GM23338 (cell line): Measurements from ENCODE around the gene SLC25A34. TPM values are rescaled to one million over a fixed set of nuclear protein-coding genes. Genes with fewer than 3 reads are reported as not detected.
A peak's percentile ranks its signal among the peaks of the same experiment; 100 is the strongest.

Experiments
- ATAC-seq: fragments of 200-7000 bp; cut with Tn5 transposase; 3 replicates; pipeline ENCODE4 v1.9.1; 2020
- DNase-seq: peaks from one replicate; pipeline ENCODE4 v3.0.0-alpha.2; 2015; ENCODE audit warnings: low spot score
- H2AFZ ChIP-seq: fragments of 200-600 bp; sonication (generic); 2 replicates; pipeline ENCODE4 v1.8.0; 2016; ENCODE audit warnings: antibody characterized with exemption, mild to moderate bottlenecking, moderate library complexity
- H3F3A ChIP-seq: fragments of 200-600 bp; sonication (generic); replicated peaks from 2 replicates; pipeline ENCODE4 v1.8.0; 2017; ENCODE audit warnings: antibody characterized with exemption, mixed run types, low read depth
- H3K27ac ChIP-seq: fragments of 200-600 bp; sonication (generic); 2 replicates; pipeline ENCODE4 v1.6.1; 2016; ENCODE audit warnings: low read depth
- H3K27me3 ChIP-seq: fragments of 200-600 bp; sonication (generic); 2 replicates; pipeline ENCODE4 v1.8.0; 2016; ENCODE audit warnings: mild to moderate bottlenecking, mixed run types, moderate library complexity; ENCODE audit not compliant: insufficient read depth
- H3K36me3 ChIP-seq: fragments of 200-600 bp; sonication (generic); 2 replicates; pipeline ENCODE4 v1.8.0; 2016; ENCODE audit warnings: mild to moderate bottlenecking; ENCODE audit not compliant: insufficient read depth
- H3K4me1 ChIP-seq: fragments of 200-600 bp; sonication (generic); 2 replicates; pipeline ENCODE4 v1.8.0; 2016; ENCODE audit warnings: mild to moderate bottlenecking, moderate library complexity; ENCODE audit not compliant: insufficient read depth
- H3K4me2 ChIP-seq: fragments of 200-600 bp; sonication (generic); 2 replicates; pipeline ENCODE4 v1.7.1; 2017; ENCODE audit warnings: mixed run types
- H3K4me3 ChIP-seq: fragments of 200-600 bp; sonication (generic); 2 replicates; pipeline ENCODE4 v1.6.1; 2016; ENCODE audit warnings: mixed run types
- H3K79me2 ChIP-seq: fragments of 200-600 bp; sonication (generic); replicated peaks from 2 replicates; pipeline ENCODE4 v1.8.0; 2017; ENCODE audit warnings: mild to moderate bottlenecking; ENCODE audit not compliant: insufficient read depth
- H3K9me2 ChIP-seq: fragments of 200-600 bp; sonication (generic); 2 replicates; pipeline ENCODE4 v1.8.0; 2017; ENCODE audit not compliant: insufficient read depth
- H4K20me1 ChIP-seq: fragments of 200-600 bp; sonication (generic); replicated peaks from 2 replicates; pipeline ENCODE4 v1.8.0; 2017; ENCODE audit warnings: mild to moderate bottlenecking; ENCODE audit not compliant: insufficient read depth
- H3K27ac Mint-ChIP-seq: 2 replicates; pipeline ENCODE4 v1.8.0; 2020; ENCODE audit warnings: inconsistent platforms, mild to moderate bottlenecking, moderate library complexity, mixed read lengths
- H3K27me3 Mint-ChIP-seq: 3 replicates; pipeline ENCODE4 v1.8.0; 2022; ENCODE audit warnings: low read depth, mild to moderate bottlenecking, moderate library complexity, mixed read lengths, inconsistent platforms; ENCODE audit not compliant: insufficient read depth, poor library complexity
- H3K36me3 Mint-ChIP-seq: 3 replicates; pipeline ENCODE4 v1.8.0; 2021; ENCODE audit warnings: low read depth, mild to moderate bottlenecking, inconsistent platforms, moderate library complexity, mixed read lengths
- H3K4me1 Mint-ChIP-seq: 3 replicates; pipeline ENCODE4 v1.8.0; 2020; ENCODE audit warnings: mild to moderate bottlenecking, inconsistent platforms, mixed read lengths
- H3K4me3 Mint-ChIP-seq: 3 replicates; pipeline ENCODE4 v1.8.0; 2021; ENCODE audit warnings: moderate library complexity, mild to moderate bottlenecking, inconsistent platforms, mixed read lengths
- H3K9me3 Mint-ChIP-seq: 3 replicates; pipeline ENCODE4 v1.8.0; 2020; ENCODE audit warnings: moderate library complexity, mild to moderate bottlenecking, inconsistent platforms, mixed read lengths
- CREB1 ChIP-seq: fragments of 250-450 bp; sonication (Bioruptor Pico); IDR thresholded peaks from 2 replicates; pipeline ENCODE4 v1.5.0; 2020; ENCODE audit warnings: low read depth, mild to moderate bottlenecking, moderate library complexity
- CTCF ChIP-seq, 2 experiments: fragments of 200-600 bp in 1 of 2; sonication (generic) in 1 of 2; conservative IDR thresholded peaks; 2 replicates each; pipeline versions ENCODE4 v1.5.1 to v1.6.1; 2016 to 2017; ENCODE audit warnings: antibody characterized with exemption in 2 of 2, low read depth in 2 of 2, mild to moderate bottlenecking in 2 of 2, moderate library complexity in 1 of 2
- EZH2 ChIP-seq: fragments of 200-600 bp; sonication (generic); IDR thresholded peaks from one replicate; pipeline ENCODE4 v1.8.0; 2017; ENCODE audit warnings: antibody characterized with exemption, mild to moderate bottlenecking, low read depth; ENCODE audit not compliant: unreplicated experiment
- EZH2phosphoT487 ChIP-seq: fragments of 200-600 bp; sonication (generic); IDR thresholded peaks from one replicate; pipeline ENCODE4 v1.8.1; 2018; ENCODE audit warnings: antibody characterized with exemption; ENCODE audit not compliant: unreplicated experiment
- NANOG ChIP-seq: IDR thresholded peaks from 2 replicates; pipeline ENCODE4 v1.6.1; 2016; ENCODE audit warnings: antibody characterized with exemption, borderline replicate concordance
- POLR2AphosphoS5 ChIP-seq: IDR thresholded peaks from 2 replicates; pipeline ENCODE4 v1.6.1; 2016; ENCODE audit warnings: antibody characterized with exemption, low read depth
- REST ChIP-seq: IDR thresholded peaks from one replicate; pipeline ENCODE4 v1.6.1; 2018; ENCODE audit warnings: antibody characterized with exemption; ENCODE audit not compliant: unreplicated experiment
- STAT1 ChIP-seq: IDR thresholded peaks from one replicate; pipeline ENCODE4 v1.6.1; 2016; ENCODE audit warnings: antibody characterized with exemption; ENCODE audit not compliant: unreplicated experiment
- ZNF114 ChIP-seq: fragments of 250-450 bp; sonication (Bioruptor Pico); IDR thresholded peaks from 2 replicates; pipeline ENCODE4 v1.5.0; 2020; ENCODE audit warnings: mild to moderate bottlenecking, moderate library complexity
- ZNF331 ChIP-seq: fragments of 250-450 bp; sonication (Bioruptor Pico); IDR thresholded peaks from 2 replicates; pipeline ENCODE4 v1.5.0; 2020; ENCODE audit warnings: low read depth, mild to moderate bottlenecking, moderate library complexity
- ZNF462 ChIP-seq: fragments of 250-450 bp; sonication (Bioruptor Pico); IDR thresholded peaks from 2 replicates; pipeline ENCODE4 v1.5.0; 2020; ENCODE audit warnings: mild to moderate bottlenecking, moderate library complexity
- polyA plus RNA-seq: library from polyadenylated mRNA; unstranded; fragments of >200 nt; fragmentation: Nextera tagmentation; extraction: Ambion mirVana; gene quantifications from 2 replicates; pipeline ENCODE4 v1.2.1, GENCODE V29; 2016
- total RNA-seq: library from RNA; depleted of rRNA; stranded (reverse); fragments of >200 nt; shearing (Covaris generic); gene quantifications from 2 replicates; pipeline ENCODE4 v1.2.3, GENCODE V29; 2014

SLC25A34 gene
- total and polyA plus RNA-seq, 2 experiments from 2014 or later, result 0.11 to 3.5 TPM

- peaks cover 26% of the 10 kb centered on the region for H3K36me3 Mint-ChIP-seq
- no peaks in the 10 kb centered on the region for H3K79me2 ChIP-seq
- H3F3A ChIP-seq, result no peaks in the 10 kb centered on the region
- peak; percentile 27; the same call in 1 of the 3 replicates for ATAC-seq
- H3K4me3 ChIP-seq, result no peak overlapping the region
- no peaks in the 10 kb centered on the region for H3K9me3 Mint-ChIP-seq
- TF ChIP-seq NANOG (no peak), POLR2AphosphoS5 (no peak), STAT1 (no peak), ZNF462 (CRISPR knock-in tag) (no peak), CREB1 (CRISPR knock-in tag) (no peak), ZNF114 (CRISPR knock-in tag) (no peak), REST (no peak), ZNF331 (CRISPR knock-in tag) (no peak), CTCF (conservative IDR thresholded peaks at IDR 0.05; ENCODE audit: low read depth in 2 of 2) (no peak), EZH2 (no peak), EZH2phosphoT487 (no peak)
- no peaks in the 10 kb centered on the region; the same call in none of the 2 replicates for H4K20me1 ChIP-seq
- H3K4me1 Mint-ChIP-seq, result no peaks in the 10 kb centered on the region
- no peak overlapping the region for H3K4me2 ChIP-seq
- no peak overlapping the region for H3K4me3 Mint-ChIP-seq
- H3K4me1 ChIP-seq, result no peaks in the 10 kb centered on the region
- H3K36me3 ChIP-seq, result no peaks in the 10 kb centered on the region; the same call in 1 of the 2 replicates
- H3K27ac ChIP-seq, result no peak overlapping the region
- H3K27me3 ChIP-seq, result no peaks in the 10 kb centered on the region
- DNase-seq, result no peak
- no peak overlapping the region for H2AFZ ChIP-seq
- no peak overlapping the region for H3K27ac Mint-ChIP-seq
- H3K27me3 Mint-ChIP-seq, result peaks cover 8% of the 10 kb centered on the region
- no peaks in the 10 kb centered on the region for H3K9me2 ChIP-seq
Observed at GRCh38 chr1:15724949-15725880, 10.8 kb upstream of the SLC25A34 start.
